ENCODE measurements around the gene NOG.

The NOG gene

GRCh38 chr17:56633681-56634080 lies 40.2 kb downstream of the NOG start:
- H3K4me3 ChIP-seq (ENCODE audit: low read depth, low read length): no peak overlapping the region
- TF ChIP-seq CTCF (IDR thresholded peaks at IDR 0.05; ENCODE audit: borderline replicate concordance, insufficient read depth, low read depth, low read length): no peak

- TF ChIP-seq CTCF (IDR thresholded peaks at IDR 0.05; ENCODE audit: borderline replicate concordance, insufficient read depth, low read depth, low read length): no peak
- H3K4me3 ChIP-seq (ENCODE audit: low read depth, low read length): no peak overlapping the region
These were observed 42.1 kb downstream of the NOG start for GRCh38 chr17:56635641-56636040.

- no peak for TF ChIP-seq CTCF (IDR thresholded peaks at IDR 0.05; ENCODE audit: borderline replicate concordance, insufficient read depth, low read depth, low read length)
- no peak overlapping the region for H3K4me3 ChIP-seq (ENCODE audit: low read depth, low read length)
These were observed 42.8 kb downstream of the NOG start for GRCh38 chr17:56636265-56636664.

GRCh38 chr17:56637254-56637653 lies 43.8 kb downstream of the NOG start:
- TF ChIP-seq CTCF (IDR thresholded peaks at IDR 0.05; ENCODE audit: borderline replicate concordance, insufficient read depth, low read depth, low read length): no peak
- H3K4me3 ChIP-seq (ENCODE audit: low read depth, low read length): no peak overlapping the region

GRCh38 chr17:56638591-56639051 lies 45.1 kb downstream of the NOG start:
- TF ChIP-seq CTCF (IDR thresholded peaks at IDR 0.05; ENCODE audit: borderline replicate concordance, insufficient read depth, low read depth, low read length): no peak

GRCh38 chr17:56639517-56639916 lies 46.0 kb downstream of the NOG start:
- TF ChIP-seq CTCF (IDR thresholded peaks at IDR 0.05; ENCODE audit: borderline replicate concordance, insufficient read depth, low read depth, low read length): no peak

More at GRCh38 chr17:56638591-56639051, 45.1 kb downstream of the NOG start:
- no peak overlapping the region for H3K4me3 ChIP-seq (ENCODE audit: low read depth, low read length)

GRCh38 chr17:56640116-56640515 lies 46.6 kb downstream of the NOG start:
- H3K4me3 ChIP-seq (ENCODE audit: low read depth, low read length): no peak overlapping the region
- TF ChIP-seq CTCF (IDR thresholded peaks at IDR 0.05; ENCODE audit: borderline replicate concordance, insufficient read depth, low read depth, low read length): no peak

More at GRCh38 chr17:56639517-56639916, 46.0 kb downstream of the NOG start:
- no peak overlapping the region for H3K4me3 ChIP-seq (ENCODE audit: low read depth, low read length)

Measured in GM12875 (cell line).